Measurements from ENCODE around the gene PRCD.
"Not testable (repeated sequence)": the region's sequence is repeated elsewhere in the genome, so short reads cannot be mapped to it uniquely, and the experiment has no call there.

PRCD gene

GRCh38 chr17:76506408-76507345 lies 33.2 kb upstream of the PRCD start:
- peak; percentile 67 for DNase-seq (ENCODE audit: low read depth)
- peak; percentile 91 for TF ChIP-seq CTCF (conservative IDR thresholded peaks at IDR 0.05; ENCODE audit: low read depth, low read length)
- H3K4me3 ChIP-seq (ENCODE audit: low read depth, low read length): no peak overlapping the region

- DNase-seq (ENCODE audit: low read depth); H3K4me3 ChIP-seq (ENCODE audit: low read depth, low read length): not testable (repeated sequence)
These were observed 31.3 kb upstream of the PRCD start for GRCh38 chr17:76508472-76509063.

GRCh38 chr17:76510831-76511244 lies 29.0 kb upstream of the PRCD start:
- H3K4me3 ChIP-seq (ENCODE audit: low read depth, low read length): no peak overlapping the region
- no peak for DNase-seq (ENCODE audit: low read depth)
- no peak for TF ChIP-seq CTCF (conservative IDR thresholded peaks at IDR 0.05; ENCODE audit: low read depth, low read length)

- DNase-seq (ENCODE audit: low read depth): peak; percentile 45
- no peak for TF ChIP-seq CTCF (conservative IDR thresholded peaks at IDR 0.05; ENCODE audit: low read depth, low read length)
- no peak overlapping the region for H3K4me3 ChIP-seq (ENCODE audit: low read depth, low read length)
These were observed 28.0 kb upstream of the PRCD start for GRCh38 chr17:76511668-76512365.

- no peak for TF ChIP-seq CTCF (conservative IDR thresholded peaks at IDR 0.05; ENCODE audit: low read depth, low read length)
- no peak for DNase-seq (ENCODE audit: low read depth)
- no peak overlapping the region for H3K4me3 ChIP-seq (ENCODE audit: low read depth, low read length)
These were observed 27.2 kb upstream of the PRCD start for GRCh38 chr17:76512366-76513305.

GRCh38 chr17:76513306-76513692 lies 26.5 kb upstream of the PRCD start:
- TF ChIP-seq CTCF (conservative IDR thresholded peaks at IDR 0.05; ENCODE audit: low read depth, low read length): no peak
- no peak overlapping the region for H3K4me3 ChIP-seq (ENCODE audit: low read depth, low read length)
- DNase-seq (ENCODE audit: low read depth): no peak

GRCh38 chr17:76514355-76514754 lies 25.5 kb upstream of the PRCD start:
- H3K4me3 ChIP-seq (ENCODE audit: low read depth, low read length); DNase-seq (ENCODE audit: low read depth): not testable (repeated sequence)

All from choroid plexus epithelial cell (primary cell).